HEK293 (cell line): ENCODE measurements around the gene CTSF.

Experiments used
- REPIN1 ChIP-seq: fragments of 450-650 bp; formaldehyde crosslinking; IDR thresholded peaks from 2 replicates; pipeline ENCODE4 v1.5.1; 2017; ENCODE audit warnings: missing biosample characterization, missing genetic modification characterization, low read depth
- SP2 ChIP-seq: fragments of 450-650 bp; formaldehyde crosslinking; IDR thresholded peaks from 2 replicates; pipeline ENCODE4 v1.5.1; 2016; ENCODE audit warnings: missing biosample characterization, missing genetic modification characterization
- ZNF239 ChIP-seq: fragments of 450-650 bp; formaldehyde crosslinking; IDR thresholded peaks from 2 replicates; pipeline ENCODE4 v1.5.1; 2016; ENCODE audit warnings: missing biosample characterization, missing genetic modification characterization
- ZNF548 ChIP-seq: fragments of 450-650 bp; formaldehyde crosslinking; IDR thresholded peaks from 2 replicates; pipeline ENCODE4 v1.5.1; 2016; ENCODE audit warnings: missing biosample characterization, missing genetic modification characterization
- ZNF549 ChIP-seq: fragments of 450-650 bp; IDR thresholded peaks from 2 replicates; pipeline ENCODE4 v1.5.1; 2018; ENCODE audit warnings: missing biosample characterization, missing genetic modification characterization, mild to moderate bottlenecking, inconsistent platforms, moderate library complexity
- ZNF692 ChIP-seq: fragments of 450-650 bp; formaldehyde crosslinking; IDR thresholded peaks from 2 replicates; pipeline ENCODE4 v1.5.1; 2016; ENCODE audit warnings: missing biosample characterization, missing genetic modification characterization
- TF ChIP-seq, protein P1 (sequence below): fragments of 450-650 bp; formaldehyde crosslinking; IDR thresholded peaks from 2 replicates; pipeline ENCODE4 v1.5.1; 2016; ENCODE audit warnings: missing biosample characterization, missing genetic modification characterization
- TF ChIP-seq, protein P2 (sequence below): sonication (generic); formaldehyde crosslinking; IDR thresholded peaks from 2 replicates; pipeline ENCODE4 v1.8.1; 2022; ENCODE audit warnings: mild to moderate bottlenecking, moderate library complexity, missing genetic modification reagents

GRCh38 chr11:66539870-66540213 lies 28.6 kb downstream of the CTSF start:
- TF ChIP-seq, protein P1, sequence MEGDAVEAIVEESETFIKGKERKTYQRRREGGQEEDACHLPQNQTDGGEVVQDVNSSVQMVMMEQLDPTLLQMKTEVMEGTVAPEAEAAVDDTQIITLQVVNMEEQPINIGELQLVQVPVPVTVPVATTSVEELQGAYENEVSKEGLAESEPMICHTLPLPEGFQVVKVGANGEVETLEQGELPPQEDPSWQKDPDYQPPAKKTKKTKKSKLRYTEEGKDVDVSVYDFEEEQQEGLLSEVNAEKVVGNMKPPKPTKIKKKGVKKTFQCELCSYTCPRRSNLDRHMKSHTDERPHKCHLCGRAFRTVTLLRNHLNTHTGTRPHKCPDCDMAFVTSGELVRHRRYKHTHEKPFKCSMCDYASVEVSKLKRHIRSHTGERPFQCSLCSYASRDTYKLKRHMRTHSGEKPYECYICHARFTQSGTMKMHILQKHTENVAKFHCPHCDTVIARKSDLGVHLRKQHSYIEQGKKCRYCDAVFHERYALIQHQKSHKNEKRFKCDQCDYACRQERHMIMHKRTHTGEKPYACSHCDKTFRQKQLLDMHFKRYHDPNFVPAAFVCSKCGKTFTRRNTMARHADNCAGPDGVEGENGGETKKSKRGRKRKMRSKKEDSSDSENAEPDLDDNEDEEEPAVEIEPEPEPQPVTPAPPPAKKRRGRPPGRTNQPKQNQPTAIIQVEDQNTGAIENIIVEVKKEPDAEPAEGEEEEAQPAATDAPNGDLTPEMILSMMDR (tag by site-specific recombination) = no peak
- TF ChIP-seq REPIN1 (tag by site-specific recombination) (no peak), ZNF692 (tag by site-specific recombination) (no peak), ZNF548 (tag by site-specific recombination) (no peak), SP2 (tag by site-specific recombination) (no peak), ZNF549 (no peak), ZNF239 (tag by site-specific recombination) (no peak)
- TF ChIP-seq, protein P2, sequence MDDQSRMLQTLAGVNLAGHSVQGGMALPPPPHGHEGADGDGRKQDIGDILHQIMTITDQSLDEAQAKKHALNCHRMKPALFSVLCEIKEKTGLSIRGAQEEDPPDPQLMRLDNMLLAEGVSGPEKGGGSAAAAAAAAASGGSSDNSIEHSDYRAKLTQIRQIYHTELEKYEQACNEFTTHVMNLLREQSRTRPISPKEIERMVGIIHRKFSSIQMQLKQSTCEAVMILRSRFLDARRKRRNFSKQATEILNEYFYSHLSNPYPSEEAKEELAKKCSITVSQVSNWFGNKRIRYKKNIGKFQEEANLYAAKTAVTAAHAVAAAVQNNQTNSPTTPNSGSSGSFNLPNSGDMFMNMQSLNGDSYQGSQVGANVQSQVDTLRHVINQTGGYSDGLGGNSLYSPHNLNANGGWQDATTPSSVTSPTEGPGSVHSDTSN (CRISPR knock-in tag) = no peak
